ACC112 (cell line): ENCODE measurements around the gene SLC25A47.

ENCODE experiments used
- H2AFZ ChIP-seq: fragments of 200-600 bp; sonication (generic); one replicate; pipeline ENCODE4 v1.6.0; 2017; ENCODE audit warnings: antibody characterized with exemption, low read length; ENCODE audit not compliant: unreplicated experiment
- H3K27ac ChIP-seq: fragments of 200-600 bp; sonication (generic); 2 replicates; pipeline ENCODE4 v1.5.1; 2014; ENCODE audit warnings: low read depth, mild to moderate bottlenecking, antibody characterized with exemption, low read length, moderate library complexity
- H3K27me3 ChIP-seq: fragments of 200-600 bp; sonication (generic); 2 replicates; pipeline ENCODE4 v1.6.1; 2014; ENCODE audit warnings: mild to moderate bottlenecking, antibody characterized with exemption, low read length, moderate library complexity, mixed read lengths; ENCODE audit not compliant: insufficient read depth
- H3K36me3 ChIP-seq: fragments of 200-600 bp; sonication (generic); 2 replicates; pipeline ENCODE4 v1.6.1; 2016; ENCODE audit warnings: mild to moderate bottlenecking, antibody characterized with exemption, low read length, moderate library complexity, mixed read lengths; ENCODE audit not compliant: insufficient read depth
- H3K4me1 ChIP-seq: fragments of 200-600 bp; sonication (generic); one replicate; pipeline ENCODE4 v1.6.1; 2016; ENCODE audit warnings: low read length, mixed read lengths; ENCODE audit not compliant: insufficient read depth, unreplicated experiment, control insufficient read depth
- H3K4me3 ChIP-seq: fragments of 200-600 bp; sonication (generic); 2 replicates; pipeline ENCODE4 v1.5.1; 2014; ENCODE audit warnings: mild to moderate bottlenecking, low read depth, low read length
- H3K79me2 ChIP-seq: fragments of 200-600 bp; sonication (generic); one replicate; pipeline ENCODE4 v1.6.0; 2016; ENCODE audit warnings: low read length; ENCODE audit not compliant: control insufficient read depth, unreplicated experiment, insufficient read depth

Gene SLC25A47

DNA sequence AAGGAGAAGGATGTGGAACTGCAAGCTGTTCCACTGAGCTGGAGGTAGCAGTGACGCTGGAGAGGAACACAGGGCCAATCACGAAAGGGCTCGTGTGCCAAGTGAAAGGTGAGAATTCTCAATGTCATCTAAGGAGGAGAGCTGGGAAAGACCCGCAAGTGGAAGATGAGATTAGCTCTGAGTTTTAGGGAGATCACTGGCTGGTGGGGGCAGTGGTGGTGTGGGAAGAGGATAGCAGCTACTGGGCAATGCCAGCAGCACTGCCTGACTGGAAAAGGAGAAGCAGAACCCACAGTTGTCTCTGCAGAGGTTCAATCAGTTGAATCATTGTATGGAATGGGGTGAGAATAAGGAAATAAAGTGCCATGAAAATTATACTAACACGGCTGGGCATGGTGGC is 27.8 kb downstream of the SLC25A47 start:
- Histone ChIP-seq H2AFZ (no peak overlapping the region), H3K36me3 (peaks cover 46% of the 10 kb centered on the region)

DNA sequence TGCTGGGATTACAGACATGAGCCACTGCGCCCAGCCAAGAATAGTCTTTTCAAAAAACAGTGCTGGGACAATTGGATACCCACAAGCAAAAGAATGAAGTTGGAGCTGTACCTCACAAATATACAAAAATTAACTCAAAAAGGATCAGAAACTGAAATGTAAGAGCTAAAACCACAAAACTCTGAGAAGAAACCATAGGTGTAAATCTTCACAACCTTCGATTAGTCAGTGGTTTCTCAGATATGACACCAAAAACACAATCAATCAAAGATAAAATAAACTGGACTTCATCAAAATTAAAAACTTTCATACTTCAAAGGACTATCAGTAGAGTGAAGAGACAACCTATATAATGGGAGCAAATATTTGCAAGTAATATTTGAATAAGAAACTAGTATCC is 35.3 kb downstream of the SLC25A47 start:
- Histone ChIP-seq H3K4me1 (no peaks in the 10 kb centered on the region), H3K36me3 (peaks cover 59% of the 10 kb centered on the region), H2AFZ (no peak overlapping the region), H3K27ac (no peak overlapping the region), H3K79me2 (no peaks in the 10 kb centered on the region), H3K27me3 (no peaks in the 10 kb centered on the region), H3K4me3 (no peak overlapping the region)

More for the DNA sequence above, 27.8 kb downstream of the SLC25A47 start:
- Histone ChIP-seq H3K27ac (no peak overlapping the region), H3K4me3 (no peak overlapping the region), H3K79me2 (no peaks in the 10 kb centered on the region), H3K4me1 (no peaks in the 10 kb centered on the region), H3K27me3 (no peaks in the 10 kb centered on the region)

DNA sequence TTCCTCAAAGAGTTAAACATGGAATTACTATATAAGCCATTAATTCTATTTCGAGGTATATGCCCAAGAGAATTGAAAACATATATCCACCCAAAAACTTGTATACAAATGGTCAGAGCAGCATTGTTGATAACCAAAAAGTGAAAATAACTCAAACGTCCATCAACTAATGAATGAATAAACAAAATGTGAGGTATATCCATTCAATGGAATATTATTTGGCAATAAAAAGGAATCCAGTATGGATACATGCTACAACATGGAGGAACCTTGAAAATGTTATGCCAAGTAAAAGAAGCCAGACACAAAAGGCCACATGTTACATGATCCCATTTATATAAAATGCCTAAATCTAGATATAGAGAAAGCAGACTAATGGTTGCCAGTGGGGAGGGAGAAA is 36.0 kb downstream of the SLC25A47 start:
- H3K79me2 ChIP-seq: no peaks in the 10 kb centered on the region
- H3K36me3 ChIP-seq: peaks cover 53% of the 10 kb centered on the region
- H3K4me3 ChIP-seq: no peak overlapping the region
- no peak overlapping the region for H3K27ac ChIP-seq
- H2AFZ ChIP-seq: no peak overlapping the region
- no peaks in the 10 kb centered on the region for H3K27me3 ChIP-seq
- no peaks in the 10 kb centered on the region for H3K4me1 ChIP-seq

DNA sequence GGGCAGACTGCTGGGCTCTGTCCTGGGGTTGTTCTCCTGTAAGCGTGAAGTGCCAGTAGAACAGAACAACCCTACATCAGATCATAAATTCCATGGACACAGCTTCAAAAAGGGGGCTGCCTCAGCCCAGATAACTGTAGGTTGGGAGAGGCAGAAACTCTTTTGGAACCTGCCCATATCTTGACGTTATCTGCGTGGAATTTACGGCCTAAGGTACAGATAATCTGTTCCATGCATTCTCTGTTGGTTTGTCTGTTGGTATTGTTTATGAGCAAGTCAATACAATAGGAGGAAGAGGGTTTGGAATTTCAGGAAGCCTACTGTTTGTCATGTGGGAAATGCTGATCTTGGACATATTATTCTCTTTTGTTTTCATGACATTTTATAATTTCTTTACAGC is 36.7 kb downstream of the SLC25A47 start:
- H3K27me3 ChIP-seq: no peaks in the 10 kb centered on the region
- no peak overlapping the region for H3K27ac ChIP-seq
- peaks cover 53% of the 10 kb centered on the region for H3K36me3 ChIP-seq
- H3K4me1 ChIP-seq: no peaks in the 10 kb centered on the region
- H3K4me3 ChIP-seq: no peak overlapping the region
- H2AFZ ChIP-seq: no peak overlapping the region
- H3K79me2 ChIP-seq: no peaks in the 10 kb centered on the region

DNA sequence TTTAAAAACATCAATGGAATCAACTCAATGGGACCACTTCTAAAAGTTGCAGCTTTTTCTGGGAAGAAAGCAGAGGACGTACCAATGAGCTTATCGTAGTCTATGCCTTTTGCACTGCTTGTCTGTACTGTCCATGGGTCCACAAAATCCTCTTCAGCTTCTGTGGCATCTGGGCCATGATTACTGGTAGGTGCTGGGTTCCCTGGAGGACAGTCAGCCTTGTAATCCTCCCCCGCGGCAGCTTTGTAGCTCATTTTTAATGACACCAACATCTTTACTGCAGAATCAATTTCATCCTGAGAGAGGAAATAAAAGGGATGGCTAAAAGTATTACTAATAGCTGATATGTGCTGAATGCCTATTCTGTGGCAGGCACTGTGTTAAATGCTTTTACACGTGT is 38.5 kb downstream of the SLC25A47 start:
- Histone ChIP-seq H3K79me2 (peaks cover 5% of the 10 kb centered on the region), H3K4me3 (no peak overlapping the region), H3K27ac (no peak overlapping the region), H2AFZ (no peak overlapping the region), H3K36me3 (peaks cover 50% of the 10 kb centered on the region), H3K27me3 (no peaks in the 10 kb centered on the region), H3K4me1 (no peaks in the 10 kb centered on the region)

DNA sequence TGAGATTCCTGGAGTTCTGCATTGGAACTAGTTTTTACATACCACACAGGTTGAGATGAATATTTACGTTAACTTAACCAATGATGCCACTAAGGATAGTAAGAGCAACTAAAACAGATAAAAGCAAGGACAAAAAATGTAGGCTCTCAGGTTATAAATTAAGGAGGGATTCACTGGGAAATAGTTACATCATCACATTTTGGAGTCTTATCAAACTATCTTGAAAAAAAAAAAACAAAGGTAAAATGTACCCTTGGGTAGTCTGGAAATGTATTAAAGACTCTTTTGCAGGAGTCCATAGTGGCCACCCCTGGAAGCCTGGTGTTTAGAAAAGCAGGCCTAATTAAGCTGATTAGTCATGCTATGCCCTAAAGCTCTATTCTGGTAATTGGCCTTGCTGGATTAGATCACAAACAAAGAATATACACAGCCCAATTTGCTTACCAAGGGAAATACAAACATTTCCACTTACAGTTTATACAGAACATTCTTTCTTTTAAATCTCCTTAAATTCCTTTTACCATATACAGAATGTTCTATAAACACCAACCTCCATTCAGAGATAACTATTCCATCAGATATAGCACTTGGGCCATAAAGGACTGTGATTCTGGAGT is 39.3 kb downstream of the SLC25A47 start:
- no peak overlapping the region for H3K27ac ChIP-seq

DNA sequence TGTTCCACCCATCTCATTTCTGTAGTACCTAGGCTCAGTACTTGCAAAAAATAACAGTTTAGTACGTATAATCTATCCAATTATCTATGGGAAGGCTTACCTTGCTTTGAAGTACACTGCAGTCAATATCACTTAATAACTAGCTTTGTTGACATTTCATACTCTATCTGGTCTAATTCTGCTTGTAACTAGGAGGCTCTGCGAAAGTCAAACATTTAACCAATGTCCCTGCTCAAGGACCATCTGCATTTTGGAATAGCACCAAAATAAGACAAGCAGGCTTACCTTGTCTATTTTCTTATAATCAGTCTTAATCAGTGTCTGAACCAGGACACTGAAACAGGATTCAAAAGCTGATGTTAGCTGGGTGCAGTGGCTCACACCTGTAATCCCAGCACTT is 39.9 kb downstream of the SLC25A47 start:
- H3K79me2 ChIP-seq: peaks cover 5% of the 10 kb centered on the region
- H3K27me3 ChIP-seq: no peaks in the 10 kb centered on the region
- no peak overlapping the region for H3K4me3 ChIP-seq
- peaks cover 52% of the 10 kb centered on the region for H3K36me3 ChIP-seq
- no peaks in the 10 kb centered on the region for H3K4me1 ChIP-seq
- H2AFZ ChIP-seq: no peak overlapping the region
- H3K27ac ChIP-seq: no peak overlapping the region

More for the DNA sequence above, 39.3 kb downstream of the SLC25A47 start:
- H3K79me2 ChIP-seq: peaks cover 5% of the 10 kb centered on the region
- no peak overlapping the region for H2AFZ ChIP-seq
- H3K4me3 ChIP-seq: no peak overlapping the region
- no peaks in the 10 kb centered on the region for H3K27me3 ChIP-seq
- peaks cover 46% of the 10 kb centered on the region for H3K36me3 ChIP-seq
- H3K4me1 ChIP-seq: no peaks in the 10 kb centered on the region

DNA sequence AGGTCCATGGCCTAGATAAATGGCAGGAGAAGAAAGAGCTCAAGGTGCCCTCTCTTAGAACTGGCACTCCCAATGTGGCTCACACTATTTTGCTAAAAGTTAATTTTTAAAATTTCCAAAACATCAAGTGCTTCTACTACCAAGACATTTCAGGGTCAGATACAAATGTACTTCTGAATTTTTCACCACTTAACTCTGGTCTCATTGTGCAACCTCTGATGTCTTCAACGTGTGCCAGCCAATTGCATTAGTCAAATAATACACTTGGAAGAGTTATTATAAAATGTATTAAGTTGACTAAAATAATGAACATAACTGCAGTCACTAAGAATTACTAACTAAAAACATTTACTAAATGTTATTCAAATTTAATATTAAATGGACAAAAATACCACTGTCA is 41.3 kb downstream of the SLC25A47 start:
- Histone ChIP-seq H3K4me3 (no peak overlapping the region), H3K4me1 (no peaks in the 10 kb centered on the region), H3K27ac (no peak overlapping the region), H3K36me3 (peaks cover 53% of the 10 kb centered on the region), H3K27me3 (no peaks in the 10 kb centered on the region), H2AFZ (no peak overlapping the region), H3K79me2 (peaks cover 12% of the 10 kb centered on the region)

DNA sequence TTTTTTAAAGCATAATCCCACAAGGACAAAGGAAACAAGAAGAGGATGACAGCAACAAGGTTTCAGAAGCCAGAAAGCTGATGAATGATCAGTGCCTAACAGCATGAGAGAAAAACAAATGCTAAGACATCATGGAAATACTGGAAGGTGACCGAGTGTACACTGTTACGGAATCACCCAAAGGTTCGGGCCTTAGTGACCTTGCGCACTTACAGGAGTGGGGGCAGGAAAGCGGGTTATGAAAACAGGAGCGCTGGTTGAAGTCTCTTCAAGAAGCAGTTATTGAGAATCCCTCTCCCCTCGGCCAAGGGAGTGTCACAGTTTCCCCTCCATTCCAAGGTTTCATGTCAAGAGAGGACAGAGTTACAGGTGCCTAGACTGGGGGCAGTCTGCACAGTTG is 42.6 kb downstream of the SLC25A47 start:
- Histone ChIP-seq H3K36me3 (peaks cover 44% of the 10 kb centered on the region), H3K27ac (no peak overlapping the region), H2AFZ (no peak overlapping the region), H3K27me3 (no peaks in the 10 kb centered on the region), H3K4me3 (no peak overlapping the region), H3K4me1 (no peaks in the 10 kb centered on the region), H3K79me2 (peaks cover 19% of the 10 kb centered on the region)

DNA sequence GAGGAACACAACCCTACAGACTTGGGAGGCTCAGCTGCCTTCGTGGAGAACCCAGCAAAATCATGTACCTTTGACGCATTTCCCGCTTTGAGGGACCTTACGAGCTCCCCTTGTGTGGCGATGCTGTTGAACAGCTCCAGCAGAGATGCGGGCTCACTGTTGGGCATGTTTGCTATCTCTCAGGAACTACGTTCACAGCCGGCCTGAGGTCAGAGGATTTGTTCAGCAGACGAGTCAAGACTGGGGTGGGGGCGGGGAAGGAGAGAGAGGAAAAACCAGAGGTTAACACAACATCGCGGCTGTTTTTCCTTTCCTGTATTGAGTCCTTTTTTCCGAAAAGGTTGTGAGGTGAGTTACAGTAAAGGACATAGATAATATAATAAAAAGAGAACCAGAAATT is 45.9 kb downstream of the SLC25A47 start:
- Histone ChIP-seq H3K27me3 (no peaks in the 10 kb centered on the region), H3K27ac (no peak overlapping the region), H3K4me1 (peaks cover 12% of the 10 kb centered on the region), H2AFZ (no peak overlapping the region), H3K4me3 (no peak overlapping the region), H3K36me3 (peaks cover 39% of the 10 kb centered on the region), H3K79me2 (peaks cover 39% of the 10 kb centered on the region)

DNA sequence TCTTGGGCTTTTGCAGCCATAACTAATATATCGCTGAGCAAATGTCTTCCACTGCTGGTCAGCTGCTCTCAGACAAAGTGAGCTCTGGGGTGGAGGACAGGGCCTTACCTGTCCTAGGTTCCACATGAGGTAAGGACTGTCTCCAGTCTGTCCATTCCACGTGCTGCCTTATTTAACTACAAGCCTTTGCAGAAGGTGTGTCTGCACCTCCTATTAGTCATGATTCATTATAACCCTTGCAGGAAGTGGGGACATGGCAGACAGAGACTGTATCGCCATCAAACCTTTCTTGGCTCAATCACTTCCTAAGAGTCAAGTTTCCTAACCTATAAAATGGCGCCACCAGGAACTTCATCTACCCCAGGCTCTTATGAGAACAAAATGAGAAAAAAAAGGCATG is 46.9 kb downstream of the SLC25A47 start:
- no peak overlapping the region for H3K27ac ChIP-seq
- no peak overlapping the region for H3K4me3 ChIP-seq
- no peaks in the 10 kb centered on the region for H3K27me3 ChIP-seq
- H3K4me1 ChIP-seq: peaks cover 19% of the 10 kb centered on the region
- H3K79me2 ChIP-seq: peaks cover 49% of the 10 kb centered on the region
- H3K36me3 ChIP-seq: peaks cover 35% of the 10 kb centered on the region
- no peak overlapping the region for H2AFZ ChIP-seq
